Right cardiac atrium (tissue), 5 donors: ENCODE results near the gene SOX12. TPM values are rescaled to one million over a fixed set of nuclear protein-coding genes. Genes with fewer than 3 reads are reported as not detected.

ENCODE experiments used
- ATAC-seq, 2 donors: fragments of 200-7000 bp; cut with Tn5 transposase; one replicate each; pipeline versions ENCODE4 v1.8.0 to v1.9.1; 2020; ENCODE audit warnings: moderate library complexity in 2 of 2, mild to moderate bottlenecking in 1 of 2
- DNase-seq, 3 donors: peaks; one replicate each; pipeline ENCODE4 v3.0.0-alpha.2; 2020
- H3K27ac ChIP-seq: one replicate; pipeline ENCODE4 v1.5.1; 2013; ENCODE audit warnings: mild to moderate bottlenecking, low read length, control low read depth, moderate library complexity
- H3K27me3 ChIP-seq: one replicate; pipeline ENCODE4 v1.6.1; 2013; ENCODE audit not compliant: control insufficient read depth, insufficient read depth
- H3K4me1 ChIP-seq: one replicate; pipeline ENCODE4 v1.6.1; 2013; ENCODE audit warnings: low read length; ENCODE audit not compliant: control insufficient read depth, insufficient read depth
- H3K4me3 ChIP-seq: one replicate; pipeline ENCODE4 v1.5.1; 2013; ENCODE audit warnings: low read length, control low read depth
- H3K9me3 ChIP-seq: one replicate; pipeline ENCODE4 v1.6.1; 2013; ENCODE audit warnings: low read length; ENCODE audit not compliant: control insufficient read depth
- WGBS: extraction: QIAGEN DNeasy Blood & Tissue Kit; methylation state at CpG from one replicate; pipeline ENCODE4 v1.1.7; 2013; 5-methylcytosine and 5-hydroxymethylcytosine counted together
- intact Hi-C, 4 donors: fragments of 100-400 bp; cut with DNase I; formaldehyde crosslinking; loops; one replicate each; pipeline versions ENCODE4 v1.11.0 to v1.14.0; 2022 to 2023
- polyA plus RNA-seq: library from polyadenylated mRNA; stranded (reverse); fragments of 200-250 nt; gene quantifications from one replicate; pipeline ENCODE4 v1.2.3, GENCODE V29; 2013
- total RNA-seq, 4 donors: library from RNA; stranded (reverse); fragmentation: NEBNext Ultra II Directional; extraction: Animal tissue kit (Norgen Biotek cat#: 25700); gene quantifications; one replicate each; pipeline ENCODE4 v1.2.1, GENCODE V29; 2021
- donor health status: healthy with polysubstance abuse.
- donor health status: DM: no; HTN: yes; CAD: no.
- donor health status: DM: no; HTN: no; CAD: no.
- donor health status: DM: no; HTN: yes; CAD: no; lungs with severe emphysema.
- donor health status: DM: yes; HTN: yes; CAD: no.

The SOX12 gene
- total and polyA plus RNA-seq, 5 donors = 5.1 to 13.7 (median 11.8) TPM

GRCh38 chr20:289693-290083, 35.7 kb upstream of the SOX12 start:
- no peaks in the 10 kb centered on the region for H3K9me3 ChIP-seq
- H3K4me1 ChIP-seq = no peaks in the 10 kb centered on the region
- intact Hi-C loops = no loop called here
- ATAC-seq = no peak
- H3K27ac ChIP-seq = peak overlapping the region; percentile 90
- H3K27me3 ChIP-seq = no peaks in the 10 kb centered on the region
- peak overlapping the region; percentile 96 for H3K4me3 ChIP-seq
- WGBS = 39% methylated on average over 2 of the region's 2 CpGs
- DNase-seq = no peak

- intact Hi-C loops = no loop called here
- WGBS = under 1% methylated on average over 43 of the region's 43 CpGs
- peak; percentile 97 to 98 for ATAC-seq
- DNase-seq = peak; percentile 94 to 98 (median 98)
- Histone ChIP-seq H3K4me1 (no peaks in the 10 kb centered on the region), H3K27ac (peak within 1 kb of the TSS; percentile 90), H3K9me3 (no peaks in the 10 kb centered on the region), H3K4me3 (peak within 1 kb of the TSS; percentile 96), H3K27me3 (no peaks in the 10 kb centered on the region)
These were observed 35.1 kb upstream of the SOX12 start, which contains the start of gene C20orf96 for GRCh38 chr20:290084-290831. C20orf96 (minus strand) TSS chr20:290750; CDS start chr20:290610, 140 bp downstream.

GRCh38 chr20:294602-295001, 30.8 kb upstream of the SOX12 start:
- Histone ChIP-seq H3K4me3 (no peak overlapping the region), H3K27me3 (no peaks in the 10 kb centered on the region), H3K9me3 (no peaks in the 10 kb centered on the region), H3K4me1 (peaks cover 3% of the 10 kb centered on the region), H3K27ac (no peak overlapping the region)
- DNase-seq (no peak), ATAC-seq (no peak)
- 85% methylated on average over 5 of the region's 5 CpGs for WGBS
- intact Hi-C loops = no loop called here

GRCh38 chr20:295804-296203, 29.5 kb upstream of the SOX12 start:
- 87% methylated on average over 4 of the region's 4 CpGs for WGBS
- DNase-seq = no peak
- H3K4me3 ChIP-seq = no peak overlapping the region
- no peaks in the 10 kb centered on the region for H3K9me3 ChIP-seq
- ATAC-seq = no peak
- H3K4me1 ChIP-seq = peaks cover 8% of the 10 kb centered on the region
- intact Hi-C loops = no loop called here
- no peak overlapping the region for H3K27ac ChIP-seq
- no peaks in the 10 kb centered on the region for H3K27me3 ChIP-seq

- under 1% methylated on average over 99 of the region's 99 CpGs for WGBS
- H3K9me3 ChIP-seq = no peaks in the 10 kb centered on the region
- peaks cover 14% of the 10 kb centered on the region for H3K4me1 ChIP-seq
- no peaks in the 10 kb centered on the region for H3K27me3 ChIP-seq
- peak within 1 kb of the TSS; percentile 85 for H3K27ac ChIP-seq
- intact Hi-C loops = no loop called here
- ATAC-seq (peak; percentile 94 to 95), DNase-seq (peak; percentile 91 to 95 (median 95))
- H3K4me3 ChIP-seq = peak within 1 kb of the TSS; percentile 83
These were observed 28.0 kb upstream of the SOX12 start, which contains the start of gene ZCCHC3 for GRCh38 chr20:297098-297924. ZCCHC3 (plus strand) TSS chr20:297570; CDS start chr20:297587, 17 bp downstream.

- no peaks in the 10 kb centered on the region for H3K27me3 ChIP-seq
- DNase-seq = peak; percentile 78 to 89 (median 89)
- intact Hi-C loops = no loop called here
- no peaks in the 10 kb centered on the region for H3K9me3 ChIP-seq
- H3K4me1 ChIP-seq = peaks cover 14% of the 10 kb centered on the region
- peak overlapping the region; percentile 85 for H3K27ac ChIP-seq
- H3K4me3 ChIP-seq = peak overlapping the region; percentile 83
- peak; percentile 64 to 67 for ATAC-seq
- under 1% methylated on average over 75 of the region's 75 CpGs for WGBS
These were observed 27.2 kb upstream of the SOX12 start for GRCh38 chr20:297925-298775.

- H3K4me1 ChIP-seq = peaks cover 14% of the 10 kb centered on the region
- H3K9me3 ChIP-seq = no peaks in the 10 kb centered on the region
- intact Hi-C loops = no loop called here
- WGBS = 7% methylated on average over 15 of the region's 15 CpGs
- DNase-seq (no peak), ATAC-seq (no peak)
- H3K4me3 ChIP-seq = peak overlapping the region; percentile 83
- no peaks in the 10 kb centered on the region for H3K27me3 ChIP-seq
- peak overlapping the region; percentile 85 for H3K27ac ChIP-seq
These were observed 26.5 kb upstream of the SOX12 start for GRCh38 chr20:298776-299391.

- H3K4me1 ChIP-seq = peaks cover 14% of the 10 kb centered on the region
- no peaks in the 10 kb centered on the region for H3K9me3 ChIP-seq
- ATAC-seq = no peak
- intact Hi-C loops = no loop called here
- H3K27me3 ChIP-seq = no peaks in the 10 kb centered on the region
- 25% methylated on average over 10 of the region's 10 CpGs for WGBS
- no peak overlapping the region for H3K27ac ChIP-seq
- DNase-seq = no peak
- H3K4me3 ChIP-seq = peak overlapping the region; percentile 25
These were observed 24.9 kb upstream of the SOX12 start for GRCh38 chr20:300345-300990.

- intact Hi-C loops = no loop called here
- no peak for ATAC-seq
- DNase-seq = no peak
- H3K9me3 ChIP-seq = no peaks in the 10 kb centered on the region
- no peak overlapping the region for H3K4me3 ChIP-seq
- no peaks in the 10 kb centered on the region for H3K27me3 ChIP-seq
- no peak overlapping the region for H3K27ac ChIP-seq
- H3K4me1 ChIP-seq = peaks cover 14% of the 10 kb centered on the region
- WGBS = 69% methylated on average over 13 of the region's 13 CpGs
These were observed 23.2 kb upstream of the SOX12 start for GRCh38 chr20:301886-302848.
